ENCODE results near the gene DLK2. TPM values are rescaled to one million over a fixed set of nuclear protein-coding genes. Genes with fewer than 3 reads are reported as not detected.

The DLK2 gene
- total and polyA plus RNA-seq, 7 experiments from 2014 or later: 0.30 to 1.6 (median 0.56) TPM

DNA sequence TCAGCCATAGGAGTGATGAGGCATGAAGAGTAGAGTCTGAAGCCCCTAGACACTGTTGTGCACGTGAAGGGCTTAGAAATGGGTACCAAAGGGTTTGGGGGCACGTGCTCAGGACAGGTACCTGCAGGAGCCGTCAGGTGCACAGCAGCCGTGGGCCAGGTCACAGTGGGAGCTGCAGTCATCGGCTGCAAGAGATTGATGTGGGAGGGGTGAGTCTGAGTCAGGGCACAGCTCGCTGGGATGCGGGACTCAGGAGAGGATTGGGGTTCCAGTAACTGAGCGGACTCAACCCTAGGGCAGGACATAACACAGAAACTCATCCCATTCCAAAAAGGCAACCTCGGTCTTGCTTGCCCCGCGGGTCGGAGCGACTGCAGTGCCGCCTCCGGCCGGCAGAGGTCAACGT lies 1.1 kb downstream of the DLK2 start:
- intact Hi-C loops (cut with micrococcal nuclease): loop anchor here (1.0 to 10.0 kb wide), 8 partner anchors 23 to 889 kb away; partner anchors contain the start of genes POLH (in 1 of the 2), POLR1C (in 1 of the 2), TJAP1 (in 1 of the 2) and UBR2 (in 1 of the 2)
- Mint-ChIP-seq H3K4me1 (peaks cover 10 to 19% (median 12%) of the 10 kb centered on the region in 7 donors), H3K4me3 (peak overlapping the region; percentile 71 to 92 (median 85)), H3K27me3 (peaks cover 0 to 30% (median 0%) of the 10 kb centered on the region in 5 donors), H3K9me3 (no peaks in the 10 kb centered on the region), H3K36me3 (peaks cover 0 to 12% (median 0%) of the 10 kb centered on the region in 5 donors), H3K27ac (peak overlapping the region in 8 of 9 donors; percentile 8 to 91 (median 50))
- Histone ChIP-seq H3K9me3 (ENCODE audit: control insufficient read depth in 2 of 3, low read length in 3 of 3) (no peaks in the 10 kb centered on the region), H3K4me1 (ENCODE audit: control insufficient read depth in 2 of 2, insufficient read depth in 2 of 2, low read length in 2 of 2) (peaks cover 6 to 7% of the 10 kb centered on the region in 2 donors), H3K36me3 (ENCODE audit: control insufficient read depth in 2 of 3, insufficient read depth in 3 of 3, low read length in 3 of 3) (peaks cover 0 to 21% (median 0%) of the 10 kb centered on the region in 3 experiments), H3K27ac (ENCODE audit: low read depth, low read length) (peak overlapping the region; percentile 63), H3K27me3 (ENCODE audit: control insufficient read depth in 2 of 2, insufficient read depth in 2 of 2, low read length in 2 of 2) (no peaks in the 10 kb centered on the region), H3K4me3 (ENCODE audit: low read length) (peak overlapping the region; percentile 69)
- POLR2A ChIA-PET: interaction anchor here (0.7 to 0.9 kb wide), 2 partner anchors 23 to 30 kb away, joined by 3 to 4 read pairs; partner anchors contain the start of gene TJAP1
- DNase-seq (peak; percentile 20 to 80 (median 47)), ATAC-seq (peak; percentile 79)
- CTCF ChIA-PET: interaction anchor here (0.6 to 2.7 kb wide), 3 partner anchors 52 to 276 kb away, joined by 3 to 13 read pairs (median 3); no protein-coding TSS in a partner anchor

DNA sequence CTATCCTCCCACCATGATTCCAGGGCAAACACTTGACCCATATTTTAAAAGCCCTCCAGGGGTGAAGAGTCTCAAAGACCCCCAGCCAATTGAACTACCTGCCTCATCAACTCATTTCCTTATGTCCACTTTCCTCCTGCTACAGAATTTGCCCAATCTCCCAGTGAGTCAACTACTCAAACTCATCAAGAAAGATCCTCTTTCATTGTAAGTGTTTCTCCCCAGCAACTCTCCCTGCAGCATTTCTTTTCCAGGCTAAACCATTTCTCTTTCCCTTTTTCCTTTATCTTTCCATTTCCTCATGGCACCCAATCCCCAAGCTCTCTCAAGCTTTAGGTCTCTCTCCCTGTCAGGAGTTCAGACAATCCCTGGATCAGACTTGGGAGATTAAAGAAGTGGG lies 1.5 kb downstream of the DLK2 start:
- Histone ChIP-seq H3K4me1 (ENCODE audit: control insufficient read depth in 2 of 2, insufficient read depth in 2 of 2, low read length in 2 of 2) (peaks cover 6 to 7% of the 10 kb centered on the region in 2 donors), H3K9me3 (ENCODE audit: control insufficient read depth in 2 of 3, low read length in 3 of 3) (no peaks in the 10 kb centered on the region), H3K27ac (ENCODE audit: low read depth, low read length) (peak overlapping the region; percentile 63), H3K4me3 (ENCODE audit: low read length) (no peak overlapping the region), H3K27me3 (ENCODE audit: control insufficient read depth in 2 of 2, insufficient read depth in 2 of 2, low read length in 2 of 2) (no peaks in the 10 kb centered on the region), H3K36me3 (ENCODE audit: control insufficient read depth in 2 of 3, insufficient read depth in 3 of 3, low read length in 3 of 3) (peaks cover 0 to 25% (median 0%) of the 10 kb centered on the region in 3 experiments)
- ChIA-PET POLR2A (interaction anchor here (0.7 to 0.9 kb wide), 2 partner anchors 24 to 30 kb away, joined by 3 to 4 read pairs; partner anchors contain the start of gene TJAP1), CTCF (interaction anchor here (0.6 to 2.7 kb wide), 3 partner anchors 52 to 276 kb away, joined by 3 to 13 read pairs (median 3); no protein-coding TSS in a partner anchor)
- DNase-seq: no peak
- Mint-ChIP-seq H3K27me3 (peaks cover 0 to 30% (median 0%) of the 10 kb centered on the region in 5 donors), H3K36me3 (peaks cover 0 to 12% (median 0%) of the 10 kb centered on the region in 5 donors), H3K4me1 (peaks cover 10 to 19% (median 12%) of the 10 kb centered on the region in 7 donors), H3K9me3 (no peaks in the 10 kb centered on the region), H3K4me3 (peak overlapping the region; percentile 71 to 92 (median 85)), H3K27ac (peak overlapping the region in 8 of 9 donors; percentile 8 to 91 (median 50))
- intact Hi-C loops (cut with micrococcal nuclease): loop anchor here (1.0 to 10.0 kb wide), 8 partner anchors 23 to 889 kb away; partner anchors contain the start of genes POLH (in 1 of the 2), POLR1C (in 1 of the 2), TJAP1 (in 1 of the 2) and UBR2 (in 1 of the 2)
- no peak for ATAC-seq

DNA sequence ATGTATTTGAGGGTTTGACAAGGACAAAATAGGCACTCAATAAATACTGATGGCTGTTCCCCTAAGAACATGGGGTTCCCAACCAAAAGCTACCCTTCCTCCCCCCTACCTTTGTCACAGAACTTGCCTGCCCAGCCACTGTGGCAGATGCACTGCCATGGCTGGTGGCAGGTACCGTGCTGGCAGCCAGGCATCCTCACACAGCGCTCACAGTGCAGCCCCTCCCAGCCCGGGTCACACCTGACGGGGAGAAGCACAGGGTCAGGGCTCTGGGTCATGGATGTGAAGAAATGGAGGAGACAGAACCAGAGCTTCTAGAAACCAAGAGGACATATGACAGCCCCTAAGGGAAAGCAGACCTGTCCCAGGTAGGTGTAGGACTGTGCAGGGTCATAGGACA lies 2.5 kb downstream of the DLK2 start:
- H3K4me3 Mint-ChIP-seq: peak overlapping the region in 4 of 10 donors; percentile 1 to 92 (median 44)
- Histone ChIP-seq H3K9me3 (ENCODE audit: control insufficient read depth in 2 of 3, low read length in 3 of 3) (no peaks in the 10 kb centered on the region), H3K4me1 (ENCODE audit: control insufficient read depth in 2 of 2, insufficient read depth in 2 of 2, low read length in 2 of 2) (peaks cover 6 to 7% of the 10 kb centered on the region in 2 donors), H3K27me3 (ENCODE audit: control insufficient read depth in 2 of 2, insufficient read depth in 2 of 2, low read length in 2 of 2) (no peaks in the 10 kb centered on the region), H3K27ac (ENCODE audit: low read depth, low read length) (no peak overlapping the region), H3K4me3 (ENCODE audit: low read length) (no peak overlapping the region), H3K36me3 (ENCODE audit: control insufficient read depth in 2 of 3, insufficient read depth in 3 of 3, low read length in 3 of 3) (peaks cover under 1 to 35% (median 5%) of the 10 kb centered on the region in 3 experiments)
- peaks cover 0 to 16% (median 4%) of the 10 kb centered on the region in 5 donors for H3K36me3 Mint-ChIP-seq
- ChIA-PET POLR2A (no interaction called here), CTCF (interaction anchor here (1.2 to 2.7 kb wide), 3 partner anchors 14 to 53 kb away, joined by 4 to 13 read pairs (median 4); no protein-coding TSS in a partner anchor)
- ATAC-seq (no peak), DNase-seq (no peak)
- peaks cover 0 to 30% (median 0%) of the 10 kb centered on the region in 5 donors for H3K27me3 Mint-ChIP-seq
- intact Hi-C loops (cut with micrococcal nuclease): loop anchor here (10.0 kb wide), 3 partner anchors 122 to 888 kb away; partner anchors contain the start of genes POLH (in 1 of the 2), UBR2 (in 1 of the 2) and XPO5 (in 1 of the 2)
- H3K27ac Mint-ChIP-seq: peak overlapping the region in 5 of 9 donors; percentile 21 to 91 (median 34)
- H3K9me3 Mint-ChIP-seq: no peaks in the 10 kb centered on the region
- peaks cover 10 to 19% (median 12%) of the 10 kb centered on the region in 7 donors for H3K4me1 Mint-ChIP-seq

DNA sequence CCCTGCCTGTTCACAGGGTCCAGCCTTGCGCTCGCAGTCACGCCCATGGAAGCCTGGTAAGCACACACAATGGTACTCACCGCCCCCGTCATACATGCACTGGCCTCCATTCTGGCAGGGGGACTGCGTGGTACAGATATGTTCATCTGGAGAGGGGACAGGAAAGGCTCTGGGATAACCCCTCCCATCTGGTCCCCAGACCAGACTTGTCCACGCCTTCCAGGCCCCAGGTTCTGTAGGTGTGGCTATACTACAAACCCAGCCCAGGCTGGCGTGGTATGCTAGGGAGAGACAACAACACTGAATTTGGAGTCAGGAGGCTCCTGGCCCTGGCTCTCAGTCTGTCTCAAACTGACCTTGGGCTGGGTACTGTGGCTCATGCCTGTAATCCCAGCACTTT lies 3.4 kb downstream of the DLK2 start:
- no peaks in the 10 kb centered on the region for H3K27me3 ChIP-seq (ENCODE audit: control insufficient read depth in 2 of 2, insufficient read depth in 2 of 2, low read length in 2 of 2)
- no peak for DNase-seq
- Mint-ChIP-seq H3K9me3 (no peaks in the 10 kb centered on the region), H3K4me3 (no peak overlapping the region), H3K27ac (peak overlapping the region in 1 of 9 donors; percentile 56), H3K4me1 (peaks cover 9 to 18% (median 12%) of the 10 kb centered on the region in 7 donors), H3K27me3 (peaks cover 0 to 23% (median 0%) of the 10 kb centered on the region in 5 donors), H3K36me3 (peaks cover 0 to 18% (median 8%) of the 10 kb centered on the region in 5 donors)
- no peak for ATAC-seq
- ChIA-PET CTCF (interaction anchor here (0.6 to 2.7 kb wide), 4 partner anchors 13 to 418 kb away, joined by 3 to 13 read pairs (median 4); no protein-coding TSS in a partner anchor), POLR2A (no interaction called here)
- H3K4me1 ChIP-seq (ENCODE audit: control insufficient read depth in 2 of 2, insufficient read depth in 2 of 2, low read length in 2 of 2): peaks cover 6 to 7% of the 10 kb centered on the region in 2 donors
- peaks cover 4 to 43% (median 5%) of the 10 kb centered on the region in 3 experiments for H3K36me3 ChIP-seq (ENCODE audit: control insufficient read depth in 2 of 3, insufficient read depth in 3 of 3, low read length in 3 of 3)
- intact Hi-C loops (cut with micrococcal nuclease): loop anchor here (10.0 kb wide), 3 partner anchors 123 to 887 kb away; partner anchors contain the start of genes POLH (in 1 of the 2), UBR2 (in 1 of the 2) and XPO5 (in 1 of the 2)
- no peaks in the 10 kb centered on the region for H3K9me3 ChIP-seq (ENCODE audit: control insufficient read depth in 2 of 3, low read length in 3 of 3)
- no peak overlapping the region for H3K4me3 ChIP-seq (ENCODE audit: low read length)
- H3K27ac ChIP-seq (ENCODE audit: low read depth, low read length): no peak overlapping the region

DNA sequence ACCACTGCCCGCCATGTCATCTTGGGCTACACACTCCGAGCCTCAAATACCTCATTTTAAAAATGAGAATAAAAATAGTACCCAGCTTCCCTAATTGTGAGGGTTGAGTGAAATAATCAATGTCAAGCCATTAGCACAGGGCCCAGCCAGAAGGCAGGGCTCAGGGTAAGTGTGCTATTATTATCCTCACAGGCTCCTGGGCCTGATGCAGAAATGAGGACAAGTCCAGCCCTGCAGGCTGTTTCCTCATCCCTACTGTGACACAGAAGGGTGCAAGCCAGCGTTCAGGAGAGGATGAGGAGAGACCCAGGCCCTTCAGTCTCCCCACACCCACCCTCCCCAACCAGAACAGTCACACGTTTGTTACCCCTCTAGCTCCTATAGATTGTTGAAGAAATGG lies 4.0 kb downstream of the DLK2 start:
- intact Hi-C loops (cut with micrococcal nuclease): loop anchor here (10.0 kb wide), 3 partner anchors 123 to 887 kb away; partner anchors contain the start of genes POLH (in 1 of the 2), UBR2 (in 1 of the 2) and XPO5 (in 1 of the 2)

DNA sequence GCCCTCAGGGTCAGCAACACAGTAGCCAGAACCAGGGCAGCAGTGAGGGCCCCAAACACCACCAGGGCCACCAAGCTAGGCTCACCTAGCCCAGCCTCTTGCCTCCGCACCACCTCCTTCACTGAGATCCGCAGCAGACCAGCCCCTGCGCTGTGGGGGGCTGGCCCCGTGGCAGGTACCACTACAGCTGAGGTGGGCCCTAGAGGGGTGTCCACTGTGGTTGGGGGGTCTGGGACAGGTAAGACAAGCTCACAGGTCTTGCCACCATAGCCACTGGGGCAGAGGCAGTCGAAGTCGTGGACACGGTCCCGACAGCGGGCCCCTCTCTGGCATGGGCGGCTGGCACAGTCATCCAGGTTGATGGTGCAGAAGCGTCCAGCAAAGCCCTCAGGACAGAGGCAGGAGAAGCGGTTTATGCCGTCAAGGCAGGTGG lies 4.6 kb downstream of the DLK2 start:
- H3K4me1 Mint-ChIP-seq: peaks cover 2 to 9% (median 7%) of the 10 kb centered on the region in 7 donors
- Histone ChIP-seq H3K27ac (ENCODE audit: low read depth, low read length) (no peak overlapping the region), H3K4me3 (ENCODE audit: low read length) (no peak overlapping the region), H3K4me1 (ENCODE audit: control insufficient read depth in 2 of 2, insufficient read depth in 2 of 2, low read length in 2 of 2) (peaks cover under 1% of the 10 kb centered on the region in 2 donors), H3K9me3 (ENCODE audit: control insufficient read depth in 2 of 3, low read length in 3 of 3) (no peaks in the 10 kb centered on the region), H3K36me3 (ENCODE audit: control insufficient read depth in 2 of 3, insufficient read depth in 3 of 3, low read length in 3 of 3) (peaks cover 4 to 54% (median 5%) of the 10 kb centered on the region in 3 experiments), H3K27me3 (ENCODE audit: control insufficient read depth in 2 of 2, insufficient read depth in 2 of 2, low read length in 2 of 2) (no peaks in the 10 kb centered on the region)
- intact Hi-C loops (cut with micrococcal nuclease): loop anchor here (10.0 kb wide), 3 partner anchors 124 to 886 kb away; partner anchors contain the start of genes POLH (in 1 of the 2), UBR2 (in 1 of the 2) and XPO5 (in 1 of the 2)
- ChIA-PET POLR2A (interaction anchor here (0.9 kb wide), 1 partner anchor 28 kb away, joined by 3 read pairs; no protein-coding TSS in a partner anchor), CTCF (no interaction called here)
- peaks cover 0 to 18% (median 9%) of the 10 kb centered on the region in 5 donors for H3K36me3 Mint-ChIP-seq
- no peak overlapping the region for H3K27ac Mint-ChIP-seq
- no peak overlapping the region for H3K4me3 Mint-ChIP-seq
- no peak for DNase-seq
- peaks cover 0 to 11% (median 0%) of the 10 kb centered on the region in 5 donors for H3K27me3 Mint-ChIP-seq
- ATAC-seq: no peak
- no peaks in the 10 kb centered on the region for H3K9me3 Mint-ChIP-seq

More for the DNA sequence above, 4.0 kb downstream of the DLK2 start:
- H3K36me3 Mint-ChIP-seq: peaks cover 0 to 18% (median 8%) of the 10 kb centered on the region in 5 donors
- CTCF ChIA-PET: no interaction called here
- ATAC-seq (no peak), DNase-seq (no peak)
- POLR2A ChIA-PET: interaction anchor here (0.9 kb wide), 1 partner anchor 27 kb away, joined by 3 read pairs; no protein-coding TSS in a partner anchor
- no peak overlapping the region for H3K4me3 Mint-ChIP-seq
- H3K9me3 ChIP-seq (ENCODE audit: control insufficient read depth in 2 of 3, low read length in 3 of 3): no peaks in the 10 kb centered on the region
- H3K4me1 ChIP-seq (ENCODE audit: control insufficient read depth in 2 of 2, insufficient read depth in 2 of 2, low read length in 2 of 2): peaks cover 6 to 7% of the 10 kb centered on the region in 2 donors
- peaks cover 5 to 15% (median 12%) of the 10 kb centered on the region in 7 donors for H3K4me1 Mint-ChIP-seq
- H3K9me3 Mint-ChIP-seq: no peaks in the 10 kb centered on the region
- no peak overlapping the region for H3K27ac ChIP-seq (ENCODE audit: low read depth, low read length)
- H3K27me3 Mint-ChIP-seq: peaks cover 0 to 17% (median 0%) of the 10 kb centered on the region in 5 donors
- no peak overlapping the region for H3K27ac Mint-ChIP-seq
- H3K36me3 ChIP-seq (ENCODE audit: control insufficient read depth in 2 of 3, insufficient read depth in 3 of 3, low read length in 3 of 3): peaks cover 4 to 47% (median 5%) of the 10 kb centered on the region in 3 experiments
- H3K4me3 ChIP-seq (ENCODE audit: low read length): no peak overlapping the region
- H3K27me3 ChIP-seq (ENCODE audit: control insufficient read depth in 2 of 2, insufficient read depth in 2 of 2, low read length in 2 of 2): no peaks in the 10 kb centered on the region

Measured in naive thymus-derived CD4-positive, alpha-beta T cell (primary cell).